ENCODE data around the gene CD109.

The CD109 gene

DNA sequence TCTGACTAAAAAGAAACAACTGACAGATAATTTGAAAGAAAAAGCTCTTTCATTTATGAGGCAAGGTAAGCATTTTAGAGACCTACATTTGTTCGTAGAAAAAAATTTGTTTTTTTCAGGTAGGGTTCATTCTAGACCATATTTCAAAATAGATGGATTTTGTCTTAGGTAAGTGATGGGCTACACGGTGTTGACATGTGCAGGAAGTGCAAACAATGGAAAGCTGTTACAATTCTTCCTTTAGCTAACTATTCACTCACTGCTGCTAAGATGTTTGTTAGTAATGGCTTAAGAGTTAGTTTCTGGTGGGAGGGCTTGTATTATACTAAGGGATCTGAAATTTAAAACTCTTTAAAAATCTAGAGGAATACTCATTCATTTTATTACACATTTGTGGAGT is 96.7 kb downstream of the CD109 start:
- FAIRE-seq (no peak), DNase-seq (ENCODE audit: insufficient read length, low spot score) (no peak)
- TF ChIP-seq, protein P1, sequence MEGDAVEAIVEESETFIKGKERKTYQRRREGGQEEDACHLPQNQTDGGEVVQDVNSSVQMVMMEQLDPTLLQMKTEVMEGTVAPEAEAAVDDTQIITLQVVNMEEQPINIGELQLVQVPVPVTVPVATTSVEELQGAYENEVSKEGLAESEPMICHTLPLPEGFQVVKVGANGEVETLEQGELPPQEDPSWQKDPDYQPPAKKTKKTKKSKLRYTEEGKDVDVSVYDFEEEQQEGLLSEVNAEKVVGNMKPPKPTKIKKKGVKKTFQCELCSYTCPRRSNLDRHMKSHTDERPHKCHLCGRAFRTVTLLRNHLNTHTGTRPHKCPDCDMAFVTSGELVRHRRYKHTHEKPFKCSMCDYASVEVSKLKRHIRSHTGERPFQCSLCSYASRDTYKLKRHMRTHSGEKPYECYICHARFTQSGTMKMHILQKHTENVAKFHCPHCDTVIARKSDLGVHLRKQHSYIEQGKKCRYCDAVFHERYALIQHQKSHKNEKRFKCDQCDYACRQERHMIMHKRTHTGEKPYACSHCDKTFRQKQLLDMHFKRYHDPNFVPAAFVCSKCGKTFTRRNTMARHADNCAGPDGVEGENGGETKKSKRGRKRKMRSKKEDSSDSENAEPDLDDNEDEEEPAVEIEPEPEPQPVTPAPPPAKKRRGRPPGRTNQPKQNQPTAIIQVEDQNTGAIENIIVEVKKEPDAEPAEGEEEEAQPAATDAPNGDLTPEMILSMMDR (IDR thresholded peaks at IDR 0.05; ENCODE audit: insufficient read depth, missing control alignments): no peak

DNA sequence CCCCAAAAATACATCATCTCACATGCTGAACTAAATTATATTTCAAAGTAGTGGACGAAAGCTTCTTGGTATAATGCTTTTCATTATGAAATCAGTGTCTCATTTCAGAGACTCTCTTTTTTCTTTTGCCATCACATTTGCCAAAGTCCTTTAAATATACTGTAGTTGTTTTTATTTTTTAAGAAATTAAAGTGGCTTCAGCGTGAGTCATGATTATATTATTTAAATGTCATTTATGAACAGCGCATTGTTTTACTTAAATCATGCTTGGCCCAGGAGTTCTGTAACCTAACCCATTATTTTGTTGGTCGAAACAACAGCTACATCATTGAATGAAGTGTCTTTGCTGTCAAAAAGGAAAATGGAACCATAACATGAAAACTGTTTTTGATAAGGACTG is 100.9 kb downstream of the CD109 start:
- FAIRE-seq: no peak
- no peak for DNase-seq (ENCODE audit: insufficient read length, low spot score)
- TF ChIP-seq, protein P1 (IDR thresholded peaks at IDR 0.05; ENCODE audit: insufficient read depth, missing control alignments): no peak

DNA sequence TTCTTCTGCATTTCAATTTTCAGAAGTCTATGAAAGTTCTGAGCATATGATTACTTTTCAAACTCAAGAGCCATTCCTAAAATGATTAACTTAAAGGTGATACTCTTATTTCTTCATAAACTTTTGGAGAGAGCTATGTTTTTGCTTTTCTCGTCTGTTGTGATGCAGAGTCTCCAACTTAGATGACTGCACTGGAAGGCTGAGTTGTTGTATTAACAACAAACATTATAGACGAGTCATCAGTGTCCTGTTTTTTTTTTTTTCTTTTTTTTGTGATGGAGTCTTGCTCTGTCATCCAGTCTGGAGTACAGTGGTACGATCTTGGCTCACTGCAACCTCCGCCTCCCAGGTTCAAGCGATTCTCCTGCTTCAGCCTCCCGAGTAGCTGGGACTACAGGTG is 101.9 kb downstream of the CD109 start:
- DNase-seq (ENCODE audit: insufficient read length, low spot score) (no peak), FAIRE-seq (no peak)
- TF ChIP-seq, protein P1 (IDR thresholded peaks at IDR 0.05; ENCODE audit: insufficient read depth, missing control alignments): no peak

DNA sequence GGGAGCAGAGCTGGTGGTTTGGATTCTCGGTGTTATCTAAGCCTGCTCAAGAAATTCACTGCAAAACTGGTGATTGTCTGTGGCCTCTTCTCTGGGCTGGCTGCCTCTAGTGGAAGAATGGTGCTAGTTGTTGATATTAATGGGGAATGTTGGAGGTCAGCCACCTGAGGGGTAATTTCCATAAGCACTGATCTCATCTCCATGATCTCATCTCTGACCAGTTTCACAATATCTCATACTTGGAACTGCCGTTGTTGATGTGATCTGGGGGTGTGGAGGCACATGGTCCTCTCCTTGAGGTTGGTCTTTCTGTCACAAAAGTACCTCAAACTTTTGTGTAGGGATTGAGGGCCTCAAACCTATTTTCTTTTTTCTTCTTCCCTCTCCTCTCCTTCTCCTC is 102.6 kb downstream of the CD109 start:
- TF ChIP-seq, protein P1 (IDR thresholded peaks at IDR 0.05; ENCODE audit: insufficient read depth, missing control alignments): no peak
- DNase-seq (ENCODE audit: insufficient read length, low spot score) (no peak), FAIRE-seq (no peak)

DNA sequence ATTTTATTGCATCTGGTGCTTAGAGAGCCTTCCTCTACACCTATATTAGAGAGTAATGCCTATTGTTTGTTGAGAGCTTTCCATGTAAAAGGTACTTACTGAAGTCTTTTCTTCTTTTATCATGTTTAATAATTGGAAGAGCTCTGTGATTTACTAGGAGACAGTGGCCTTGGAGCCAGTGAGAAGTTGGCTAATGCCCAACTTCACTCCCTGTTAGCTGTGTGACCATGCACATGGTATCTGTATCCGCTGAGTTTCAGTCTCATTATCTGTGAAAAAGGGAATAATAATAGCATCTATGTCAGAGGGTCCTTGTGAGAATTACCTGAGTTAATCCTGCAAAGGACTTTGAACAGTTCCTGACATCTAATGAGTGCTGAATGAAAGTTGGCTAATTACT is 105.0 kb downstream of the CD109 start:
- TF ChIP-seq, protein P1 (IDR thresholded peaks at IDR 0.05; ENCODE audit: insufficient read depth, missing control alignments): no peak
- FAIRE-seq: no peak
- no peak for DNase-seq (ENCODE audit: insufficient read length, low spot score)

DNA sequence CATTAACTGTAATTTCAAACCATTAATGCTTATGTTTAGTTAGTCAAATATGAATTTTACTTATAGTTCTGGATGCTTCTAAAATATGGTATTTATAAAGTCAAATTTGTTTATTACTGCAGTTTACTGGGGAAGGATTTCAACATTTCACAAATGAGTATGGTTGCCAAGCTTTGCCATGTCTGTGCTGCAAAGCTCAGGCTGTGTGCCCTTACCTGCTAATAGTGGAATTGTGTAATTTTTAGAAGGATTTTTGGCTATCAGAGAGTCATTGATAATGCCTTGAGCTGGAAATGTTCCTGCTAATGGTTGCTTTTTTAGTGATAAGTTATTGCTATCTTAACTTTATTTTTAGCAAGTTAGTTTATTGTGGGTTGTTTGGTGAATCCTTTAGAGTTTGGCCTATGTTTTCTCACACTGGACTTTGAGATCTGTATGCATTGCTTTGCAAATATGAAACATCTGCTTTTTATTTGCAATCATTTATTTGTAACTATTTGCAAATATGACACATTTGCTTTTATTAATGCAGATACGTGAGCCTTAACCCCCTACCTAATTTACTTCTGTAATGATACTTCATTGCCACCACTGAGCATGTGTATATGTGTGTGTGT is 105.8 kb downstream of the CD109 start:
- DNase-seq (ENCODE audit: insufficient read length, low spot score) (no peak), FAIRE-seq (no peak)
- TF ChIP-seq, protein P1 (IDR thresholded peaks at IDR 0.05; ENCODE audit: insufficient read depth, missing control alignments): no peak

DNA sequence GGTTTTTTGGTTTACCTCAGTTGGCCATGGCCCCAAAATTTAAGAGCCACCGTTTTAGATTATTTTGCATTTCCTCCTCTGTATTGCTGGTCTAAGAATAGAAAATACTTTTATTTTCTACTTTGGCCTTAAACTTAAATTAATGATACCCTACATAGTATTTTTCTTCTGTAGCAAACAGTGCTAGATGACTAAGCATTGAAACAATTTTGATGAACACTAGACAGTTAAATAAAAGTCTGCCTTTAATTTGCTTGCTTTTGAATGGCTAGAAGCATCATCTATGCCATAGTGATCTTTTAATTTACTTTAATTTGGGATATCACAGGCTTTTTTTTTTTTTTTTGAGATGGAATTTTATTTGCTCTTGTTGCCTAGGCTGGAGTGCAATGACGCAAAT is 106.4 kb downstream of the CD109 start:
- DNase-seq (ENCODE audit: insufficient read length, low spot score): no peak
- no peak for FAIRE-seq
- TF ChIP-seq, protein P1 (IDR thresholded peaks at IDR 0.05; ENCODE audit: insufficient read depth, missing control alignments): no peak
